GM18951 (cell line): Measurements from ENCODE around the gene SLCO3A1.

Experiments used
- POLR2A ChIP-seq: IDR thresholded peaks from 4 replicates; pipeline ENCODE4 v1.6.1; 2011; ENCODE audit warnings: mild to moderate bottlenecking; ENCODE audit not compliant: insufficient read length, insufficient read depth; ENCODE audit errors: extremely low read depth
- in situ Hi-C: fragments of 300-500 bp; cut with MboI; formaldehyde crosslinking; loops from one replicate; pipeline ENCODE4 v1.12.0; 2022; ENCODE audit warnings: low sequenced_read_pairs, mixed read lengths, inconsistent platforms; ENCODE audit not compliant: unreplicated experiment

The SLCO3A1 gene

DNA sequence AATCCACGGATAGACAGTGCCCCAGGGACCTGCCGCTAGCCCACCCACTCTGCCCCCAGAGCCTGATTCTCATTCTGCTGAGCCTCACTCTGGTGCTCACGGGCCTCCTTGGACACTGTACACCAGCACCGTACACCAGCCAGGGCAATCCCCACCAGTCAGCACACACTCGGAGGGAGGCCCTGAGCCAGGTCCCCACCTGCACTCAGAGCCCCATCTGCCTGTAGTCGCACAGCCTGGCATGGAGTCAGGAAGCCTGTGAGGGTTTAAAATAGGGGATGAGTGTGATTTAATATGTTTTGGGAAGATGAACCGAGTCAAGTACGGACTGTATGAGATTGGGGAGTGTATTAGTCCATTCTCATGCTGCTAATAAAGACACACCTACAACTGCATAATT is 223.0 kb downstream of the SLCO3A1 start:
- in situ Hi-C loops: no loop called here
- TF ChIP-seq POLR2A: no peak

DNA sequence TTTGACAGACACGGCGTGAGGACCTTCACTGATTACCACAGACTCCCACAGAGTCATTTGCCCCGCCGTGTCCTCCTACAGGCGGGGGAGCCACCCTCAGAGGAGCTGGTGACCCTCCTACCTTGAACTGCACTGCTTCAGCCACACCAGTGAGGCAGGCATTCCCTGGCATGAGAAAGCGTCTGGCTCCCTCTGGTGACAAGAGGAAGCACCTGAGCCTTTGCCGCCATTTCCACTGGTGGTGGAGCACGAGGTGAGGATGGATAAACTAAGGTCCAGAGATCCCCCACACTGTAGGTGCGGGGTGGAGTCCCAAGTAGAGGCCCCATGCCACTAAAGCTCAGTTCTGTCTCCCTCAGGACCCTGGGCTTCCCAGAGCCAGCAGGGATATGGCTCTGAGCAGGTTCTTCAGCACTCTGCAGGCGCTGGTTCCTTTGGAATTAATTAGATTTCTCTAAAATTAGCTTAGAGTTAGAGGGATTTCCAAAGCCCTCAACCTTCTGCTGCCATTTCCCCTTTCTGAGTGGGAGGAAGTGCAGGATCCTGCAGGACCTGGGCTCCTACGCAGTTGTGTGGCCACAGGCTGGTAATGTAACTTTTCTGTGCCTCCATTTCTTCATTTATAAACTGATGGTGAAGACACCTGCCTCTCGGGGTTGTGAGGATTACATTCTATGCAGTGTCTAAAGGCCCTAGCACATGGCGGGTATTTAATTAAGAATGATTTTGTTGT is 224.0 kb downstream of the SLCO3A1 start:
- TF ChIP-seq POLR2A: no peak
- in situ Hi-C loops: no loop called here

DNA sequence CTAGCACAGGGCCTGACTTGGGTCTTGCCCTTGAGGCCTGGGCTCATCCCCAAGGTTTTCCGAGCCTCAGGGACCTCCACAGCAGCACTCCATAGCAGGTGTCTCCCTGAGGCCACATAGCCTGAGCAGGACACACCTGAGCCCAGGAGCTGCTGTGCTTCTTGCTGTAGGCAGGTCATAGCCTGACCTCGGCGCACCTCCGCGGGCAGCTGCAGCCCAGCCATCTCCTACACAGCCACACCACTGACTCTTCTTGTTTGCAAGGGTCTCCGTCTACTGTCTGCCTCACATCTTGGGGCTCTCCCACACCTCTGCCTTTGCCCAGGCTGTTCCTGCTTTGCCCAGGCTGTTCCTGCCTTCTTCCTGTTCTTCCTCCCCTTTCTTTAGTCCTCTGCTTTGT is 224.8 kb downstream of the SLCO3A1 start:
- in situ Hi-C loops: no loop called here
- TF ChIP-seq POLR2A: no peak

DNA sequence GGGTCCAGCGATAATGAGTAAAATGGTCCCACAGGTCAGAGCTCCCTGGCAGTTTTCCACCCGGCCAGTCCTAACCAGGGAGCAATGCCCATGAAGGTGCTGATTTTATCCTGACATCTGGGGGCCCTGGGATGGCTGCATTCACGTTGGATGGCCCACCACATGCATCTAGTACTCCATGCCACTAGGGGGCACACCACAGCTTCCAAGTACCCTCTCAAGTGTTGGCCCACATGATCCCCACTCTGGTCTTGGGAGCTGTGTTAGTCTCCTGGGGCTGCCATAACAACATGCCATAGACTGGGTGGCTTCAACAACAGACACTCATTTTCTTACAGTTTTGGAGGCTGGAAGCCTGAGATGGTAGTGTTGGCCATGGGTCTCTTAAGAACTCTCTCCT is 225.5 kb downstream of the SLCO3A1 start:
- no peak for TF ChIP-seq POLR2A
- in situ Hi-C loops: no loop called here

DNA sequence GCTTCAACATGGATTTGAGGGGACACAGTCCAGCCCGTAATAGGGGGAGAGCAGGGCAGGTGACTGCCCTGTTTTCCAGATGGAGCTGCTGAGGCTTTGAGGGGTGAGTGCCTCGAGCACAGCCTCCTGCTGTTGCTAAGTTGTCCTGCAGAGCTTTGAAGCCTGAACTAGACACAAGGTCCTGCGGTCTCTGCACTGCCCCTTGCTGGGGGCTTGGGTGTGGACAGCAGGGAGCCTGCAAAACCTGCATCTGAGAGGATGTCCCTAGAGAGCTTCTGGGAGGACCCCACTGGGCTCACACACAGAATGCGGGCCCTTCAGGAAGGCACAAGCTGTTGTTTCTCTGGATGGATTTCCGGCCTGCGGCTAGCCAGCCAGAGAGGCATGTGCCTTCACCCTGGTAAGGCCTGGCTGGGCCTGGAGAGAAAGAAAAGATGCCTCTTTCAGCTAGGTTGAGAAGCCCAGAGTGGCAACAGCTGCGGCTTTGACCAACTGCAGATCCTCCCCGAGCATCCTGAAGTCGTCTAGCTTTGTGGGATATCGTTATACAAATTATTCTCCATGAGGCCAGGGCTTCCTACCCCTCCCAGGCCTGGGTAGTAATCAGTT is 226.2 kb downstream of the SLCO3A1 start:
- in situ Hi-C loops: loop anchor here (10.0 kb wide), 1 partner anchor 775 kb away; no protein-coding TSS in a partner anchor
- TF ChIP-seq POLR2A: no peak

DNA sequence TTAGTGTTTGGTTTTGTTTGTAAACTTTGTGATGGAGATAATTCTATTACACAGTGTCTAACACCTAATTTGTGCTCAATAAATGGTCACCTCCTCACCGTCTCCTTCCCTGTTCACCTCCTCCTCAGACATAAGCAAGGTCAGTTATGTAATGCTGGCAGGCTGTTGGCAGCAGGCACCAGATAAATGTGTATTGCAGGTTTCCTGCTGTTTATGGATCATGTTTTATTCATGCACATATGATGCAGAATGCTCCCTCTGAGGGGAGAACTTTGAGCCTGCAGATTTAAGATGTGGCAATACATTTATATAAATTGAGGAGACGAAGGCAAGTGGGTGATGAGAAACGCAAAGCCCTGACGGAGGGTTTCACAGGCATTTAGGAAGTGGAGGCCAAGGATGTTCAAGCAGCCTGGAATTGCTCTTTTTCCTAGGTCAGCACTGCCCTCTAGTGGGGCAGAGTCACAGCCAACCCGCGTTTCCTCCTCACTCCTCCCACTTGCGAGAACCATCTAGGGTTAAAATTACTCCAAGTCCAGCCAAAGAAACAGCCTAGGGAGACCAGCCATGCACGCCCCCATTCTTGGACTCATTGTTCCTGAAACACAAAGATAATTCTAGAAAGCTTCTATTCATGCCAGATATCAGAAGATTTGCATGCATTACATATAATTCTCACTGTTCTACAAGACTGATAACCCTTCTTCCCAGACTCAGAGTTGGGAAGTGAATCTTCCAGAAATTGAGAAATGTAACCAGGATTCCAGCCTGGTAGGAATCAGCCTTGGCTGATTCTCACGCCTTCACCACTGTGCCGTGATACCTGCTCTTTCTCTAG is 228.7 kb downstream of the SLCO3A1 start:
- TF ChIP-seq POLR2A: no peak
- in situ Hi-C loops: loop anchor here (10.0 kb wide), 1 partner anchor 777 kb away; no protein-coding TSS in a partner anchor

DNA sequence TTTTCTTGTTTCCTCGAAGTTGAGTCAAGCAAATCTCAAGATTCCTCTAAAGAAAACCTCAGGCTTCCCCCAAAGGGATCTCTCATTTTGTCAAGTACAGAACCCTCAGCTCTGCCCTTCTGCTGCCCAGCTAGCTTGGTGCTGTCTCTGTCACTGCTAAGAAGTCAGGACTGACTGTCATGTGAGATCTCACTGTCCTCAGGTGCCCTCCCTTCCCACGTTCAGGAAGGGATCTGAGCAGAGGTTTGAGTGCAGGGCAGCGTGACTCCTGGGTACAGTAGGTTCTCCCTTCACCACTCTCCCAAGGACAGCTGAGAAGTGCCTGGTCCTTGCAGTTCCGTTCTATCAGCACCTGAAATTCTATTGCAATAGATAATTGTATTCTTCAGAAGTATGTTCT is 229.7 kb downstream of the SLCO3A1 start:
- in situ Hi-C loops: loop anchor here (10.0 kb wide), 1 partner anchor 778 kb away; no protein-coding TSS in a partner anchor
- TF ChIP-seq POLR2A: no peak

DNA sequence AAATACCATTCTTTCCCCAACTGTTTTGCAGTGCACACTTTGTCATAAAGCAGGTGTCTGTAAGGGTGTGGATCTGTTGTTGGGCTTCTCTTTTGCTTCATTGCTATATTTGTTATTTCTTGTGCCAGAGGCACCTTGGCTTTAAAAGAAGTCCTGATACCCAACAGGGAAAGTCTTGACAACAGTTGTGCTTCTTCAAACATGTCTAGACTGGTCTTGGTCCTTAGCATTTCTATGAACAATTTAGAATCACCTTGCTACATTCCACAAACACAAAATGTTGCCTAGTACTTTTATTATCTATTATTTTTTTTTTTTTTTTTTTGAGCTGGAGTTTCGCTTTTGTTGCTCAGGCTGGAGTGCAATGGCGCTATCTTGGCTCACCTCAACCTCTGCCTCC is 233.7 kb downstream of the SLCO3A1 start:
- in situ Hi-C loops: loop anchor here (10.0 kb wide), 1 partner anchor 782 kb away; no protein-coding TSS in a partner anchor
- no peak for TF ChIP-seq POLR2A

DNA sequence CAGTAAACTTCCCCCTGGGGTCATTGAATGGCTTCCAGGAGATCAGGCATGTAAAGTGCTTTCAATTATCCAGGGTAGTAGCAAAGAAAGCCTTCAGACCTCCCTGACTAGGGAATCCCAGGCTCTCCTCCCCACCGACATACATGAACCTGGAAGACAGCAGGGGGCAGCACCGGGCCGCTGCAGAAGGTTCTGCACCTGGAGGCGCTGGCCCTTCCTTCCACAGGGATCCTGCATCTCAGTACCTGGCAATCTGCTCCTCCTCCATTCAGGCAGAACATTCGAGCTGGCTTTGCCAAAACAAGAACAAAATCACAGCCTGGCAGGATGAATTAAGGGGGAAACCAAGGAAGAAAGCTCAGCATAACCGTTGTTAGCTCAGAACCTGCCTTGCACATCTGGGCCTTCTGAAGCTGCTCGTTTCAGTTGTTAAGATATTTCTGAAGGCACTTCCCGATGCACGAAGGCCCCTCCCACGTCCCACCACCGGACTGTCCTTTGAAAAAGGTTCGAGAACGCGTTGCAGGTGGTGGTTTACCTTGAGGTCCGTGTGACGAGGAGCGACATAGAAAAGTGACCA is 237.7 kb downstream of the SLCO3A1 start:
- TF ChIP-seq POLR2A: no peak
- in situ Hi-C loops: no loop called here

DNA sequence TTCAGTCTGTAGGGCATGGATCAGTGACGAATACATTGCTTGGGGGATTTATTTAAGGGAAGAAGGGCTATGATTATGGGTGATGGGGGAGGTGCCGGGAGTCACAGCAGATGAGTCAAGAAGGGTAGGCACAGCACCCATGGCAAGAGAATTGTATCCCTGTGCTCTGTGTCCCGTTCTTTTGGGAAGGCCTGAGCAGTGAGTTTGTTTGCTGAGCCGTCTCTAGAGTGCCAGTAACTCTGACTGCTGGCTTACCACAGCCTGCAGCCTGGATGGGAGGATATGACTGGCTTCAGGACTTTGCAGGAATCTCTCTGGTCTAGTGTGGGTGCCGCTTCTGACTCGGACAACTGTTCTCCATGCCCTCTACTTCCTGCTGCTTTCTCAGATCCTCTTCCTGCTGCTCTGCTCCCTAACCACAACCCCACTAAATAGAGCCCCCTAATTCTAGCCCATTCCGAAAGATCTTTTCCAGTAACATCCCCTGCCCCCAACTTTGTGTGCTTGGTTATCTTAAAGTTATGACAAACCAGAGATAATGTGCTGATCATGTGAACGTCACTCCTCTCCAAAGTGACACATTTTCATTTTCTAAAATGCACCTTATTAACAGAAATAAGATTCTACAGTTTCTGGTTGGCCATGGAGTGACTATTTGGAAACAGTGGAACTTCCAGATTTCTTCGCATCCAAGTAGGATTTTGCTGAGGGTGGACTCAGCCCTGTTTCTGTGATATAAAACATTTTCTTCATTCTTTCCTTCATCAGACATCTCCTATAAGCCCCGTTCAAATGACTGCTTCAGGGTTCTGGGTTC is 239.0 kb downstream of the SLCO3A1 start:
- no peak for TF ChIP-seq POLR2A
- in situ Hi-C loops: no loop called here

DNA sequence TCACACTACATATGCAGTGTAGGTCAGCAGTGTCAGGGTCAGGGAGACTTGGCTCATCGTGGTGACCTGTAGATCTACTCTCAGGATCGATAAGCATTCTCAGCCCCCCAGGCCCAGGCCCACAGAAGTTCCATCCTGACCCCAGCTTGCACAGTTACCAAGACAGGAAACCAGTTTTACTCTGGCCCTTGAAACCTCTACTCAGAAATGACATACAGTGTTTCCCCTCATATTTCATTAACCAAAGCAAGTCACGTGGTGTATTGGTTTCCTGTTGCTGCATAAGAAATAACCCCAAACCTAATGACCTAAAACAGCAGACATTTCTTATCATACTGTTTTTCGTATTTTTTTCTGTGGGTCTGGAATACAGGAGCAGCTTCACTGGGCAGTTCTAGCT is 242.2 kb downstream of the SLCO3A1 start:
- no peak for TF ChIP-seq POLR2A
- in situ Hi-C loops: no loop called here

DNA sequence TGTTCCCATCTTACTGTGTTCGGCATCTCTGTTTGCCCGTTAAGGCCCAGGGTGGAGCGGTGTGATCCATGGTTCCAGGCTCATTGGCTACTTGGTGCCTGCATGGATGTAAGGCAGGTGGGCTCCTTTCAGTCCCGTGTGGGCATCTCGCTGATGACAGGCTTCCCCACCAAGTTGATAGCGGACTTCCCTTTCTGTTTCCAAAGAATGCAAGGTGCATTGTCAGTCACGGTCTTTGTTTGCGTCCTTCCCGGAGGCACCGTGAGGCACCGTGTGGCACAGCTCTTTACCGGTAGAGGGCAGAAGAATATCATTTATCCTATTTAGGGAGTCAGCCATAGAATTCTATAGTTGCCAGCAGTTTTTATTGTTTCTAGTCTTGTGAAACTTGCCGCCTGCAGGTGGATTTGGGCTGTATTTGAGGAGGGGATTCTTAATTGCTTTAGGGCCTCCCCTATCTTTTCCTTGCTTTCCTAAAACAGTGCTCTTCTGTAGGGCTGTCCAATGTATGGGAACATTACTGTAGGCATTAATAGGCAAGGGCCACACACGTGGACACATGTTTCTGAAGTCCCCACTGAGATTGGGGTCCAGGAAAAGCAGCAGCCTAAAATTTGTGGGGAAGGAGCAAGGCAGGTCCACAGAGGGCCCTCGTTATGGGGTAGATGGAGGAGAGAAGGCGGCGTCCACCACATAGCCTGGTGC is 244.1 kb downstream of the SLCO3A1 start:
- TF ChIP-seq POLR2A: no peak
- in situ Hi-C loops: no loop called here
